ENCODE data around the gene ZNF593OS. TPM values are rescaled to one million over a fixed set of nuclear protein-coding genes. Genes with fewer than 3 reads are reported as not detected.

ZNF593OS gene
- total and polyA plus RNA-seq, 10 of the 15 experiments (the other 5 are each of a cell fraction or from before 2014, with no cell fraction given): 0.16 to 1.7 (median 0.59) TPM; not detected in 6

- FAIRE-seq (no peak), DNase-seq (ENCODE audit: low read depth, low spot score) (no peak), ATAC-seq (no peak)
- BruUV-seq (replicated peaks): no TSS peak
- no peak overlapping the region for H3K4me2 ChIP-seq (ENCODE audit: control insufficient read depth, insufficient read depth)
- ChIA-PET CTCF (interaction anchor here (1.7 to 2.0 kb wide), 2 partner anchors 11 to 122 kb away, joined by 4 to 7 read pairs; partner anchors contain the start of genes C1orf232 and ZNF593), RAD21 (ENCODE audit: unreplicated experiment) (interaction anchor here (0.8 kb wide), 1 partner anchor 76 kb away, joined by 3 read pairs; the partner anchor contains the start of gene CEP85), POLR2A (no interaction called here), SMC1A (ENCODE audit: uncharacterized antibody, unreplicated experiment) (no interaction called here)
- peaks cover 5 to 19% of the 10 kb centered on the region in 2 experiments for H3K27me3 ChIP-seq (replicated peaks in 1 of 2; ENCODE audit: control insufficient read depth in 2 of 2, insufficient read depth in 2 of 2, low read length in 1 of 2)
- no peak overlapping the region for H3K4me3 ChIP-seq
- no peak overlapping the region for H2AFZ ChIP-seq (ENCODE audit: control insufficient read depth, low read depth, low read length)
- no peaks in the 10 kb centered on the region for H3K36me3 ChIP-seq (ENCODE audit: control insufficient read depth in 2 of 2, insufficient read depth in 2 of 2, low read length in 1 of 2)
- H3K9me3 ChIP-seq (replicated peaks; ENCODE audit: control insufficient read depth, insufficient read depth, low read length): no peaks in the 10 kb centered on the region
- in situ Hi-C loops (cut with MboI) (no loop called here), intact Hi-C loops (cut with micrococcal nuclease; ENCODE audit: unreplicated experiment) (no loop called here)
- H3K4me1 ChIP-seq (ENCODE audit: control insufficient read depth, insufficient read depth, low read length): no peaks in the 10 kb centered on the region
- 39% methylated on average over 5 of the region's 5 CpGs for WGBS (ENCODE audit: insufficient coverage, insufficient replicate concordance, low lambda C conversion rate, missing lambda C conversion rate)
- no peak overlapping the region for H3K9ac ChIP-seq (ENCODE audit: control insufficient read depth, insufficient read depth, low read length)
- no peak overlapping the region for H3K27ac ChIP-seq (ENCODE audit: control insufficient read depth, insufficient read depth)
- no peaks in the 10 kb centered on the region for H4K20me1 ChIP-seq (ENCODE audit: control insufficient read depth, insufficient read depth)
- no peaks in the 10 kb centered on the region for H3K79me2 ChIP-seq (ENCODE audit: control insufficient read depth, insufficient read depth, low read length)
- no peak for TF ChIP-seq RUNX3 (IDR thresholded peaks at IDR 0.05; ENCODE audit: low read length)
- no peak for TF ChIP-seq CHD2 (IDR thresholded peaks at IDR 0.05; ENCODE audit: borderline replicate concordance, low read depth, low read length)
- TF ChIP-seq CBX3 (IDR thresholded peaks at IDR 0.05; ENCODE audit: borderline replicate concordance, low read depth): no peak
- TF ChIP-seq CTCF (IDR thresholded peaks at IDR 0.05 in 2 of 3, conservative IDR thresholded peaks at IDR 0.05 in 1 of 3; ENCODE audit: control insufficient read depth in 2 of 3, extremely low read depth in 1 of 3, insufficient read depth in 1 of 3, low read depth in 3 of 3, low read length in 3 of 3): no peak
- TF ChIP-seq, protein P1, sequence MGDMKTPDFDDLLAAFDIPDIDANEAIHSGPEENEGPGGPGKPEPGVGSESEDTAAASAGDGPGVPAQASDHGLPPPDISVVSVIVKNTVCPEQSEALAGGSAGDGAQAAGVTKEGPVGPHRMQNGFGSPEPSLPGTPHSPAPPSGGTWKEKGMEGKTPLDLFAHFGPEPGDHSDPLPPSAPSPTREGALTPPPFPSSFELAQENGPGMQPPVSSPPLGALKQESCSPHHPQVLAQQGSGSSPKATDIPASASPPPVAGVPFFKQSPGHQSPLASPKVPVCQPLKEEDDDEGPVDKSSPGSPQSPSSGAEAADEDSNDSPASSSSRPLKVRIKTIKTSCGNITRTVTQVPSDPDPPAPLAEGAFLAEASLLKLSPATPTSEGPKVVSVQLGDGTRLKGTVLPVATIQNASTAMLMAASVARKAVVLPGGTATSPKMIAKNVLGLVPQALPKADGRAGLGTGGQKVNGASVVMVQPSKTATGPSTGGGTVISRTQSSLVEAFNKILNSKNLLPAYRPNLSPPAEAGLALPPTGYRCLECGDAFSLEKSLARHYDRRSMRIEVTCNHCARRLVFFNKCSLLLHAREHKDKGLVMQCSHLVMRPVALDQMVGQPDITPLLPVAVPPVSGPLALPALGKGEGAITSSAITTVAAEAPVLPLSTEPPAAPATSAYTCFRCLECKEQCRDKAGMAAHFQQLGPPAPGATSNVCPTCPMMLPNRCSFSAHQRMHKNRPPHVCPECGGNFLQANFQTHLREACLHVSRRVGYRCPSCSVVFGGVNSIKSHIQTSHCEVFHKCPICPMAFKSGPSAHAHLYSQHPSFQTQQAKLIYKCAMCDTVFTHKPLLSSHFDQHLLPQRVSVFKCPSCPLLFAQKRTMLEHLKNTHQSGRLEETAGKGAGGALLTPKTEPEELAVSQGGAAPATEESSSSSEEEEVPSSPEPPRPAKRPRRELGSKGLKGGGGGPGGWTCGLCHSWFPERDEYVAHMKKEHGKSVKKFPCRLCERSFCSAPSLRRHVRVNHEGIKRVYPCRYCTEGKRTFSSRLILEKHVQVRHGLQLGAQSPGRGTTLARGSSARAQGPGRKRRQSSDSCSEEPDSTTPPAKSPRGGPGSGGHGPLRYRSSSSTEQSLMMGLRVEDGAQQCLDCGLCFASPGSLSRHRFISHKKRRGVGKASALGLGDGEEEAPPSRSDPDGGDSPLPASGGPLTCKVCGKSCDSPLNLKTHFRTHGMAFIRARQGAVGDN (IDR thresholded peaks at IDR 0.05): no peak
- TF ChIP-seq, protein P2, sequence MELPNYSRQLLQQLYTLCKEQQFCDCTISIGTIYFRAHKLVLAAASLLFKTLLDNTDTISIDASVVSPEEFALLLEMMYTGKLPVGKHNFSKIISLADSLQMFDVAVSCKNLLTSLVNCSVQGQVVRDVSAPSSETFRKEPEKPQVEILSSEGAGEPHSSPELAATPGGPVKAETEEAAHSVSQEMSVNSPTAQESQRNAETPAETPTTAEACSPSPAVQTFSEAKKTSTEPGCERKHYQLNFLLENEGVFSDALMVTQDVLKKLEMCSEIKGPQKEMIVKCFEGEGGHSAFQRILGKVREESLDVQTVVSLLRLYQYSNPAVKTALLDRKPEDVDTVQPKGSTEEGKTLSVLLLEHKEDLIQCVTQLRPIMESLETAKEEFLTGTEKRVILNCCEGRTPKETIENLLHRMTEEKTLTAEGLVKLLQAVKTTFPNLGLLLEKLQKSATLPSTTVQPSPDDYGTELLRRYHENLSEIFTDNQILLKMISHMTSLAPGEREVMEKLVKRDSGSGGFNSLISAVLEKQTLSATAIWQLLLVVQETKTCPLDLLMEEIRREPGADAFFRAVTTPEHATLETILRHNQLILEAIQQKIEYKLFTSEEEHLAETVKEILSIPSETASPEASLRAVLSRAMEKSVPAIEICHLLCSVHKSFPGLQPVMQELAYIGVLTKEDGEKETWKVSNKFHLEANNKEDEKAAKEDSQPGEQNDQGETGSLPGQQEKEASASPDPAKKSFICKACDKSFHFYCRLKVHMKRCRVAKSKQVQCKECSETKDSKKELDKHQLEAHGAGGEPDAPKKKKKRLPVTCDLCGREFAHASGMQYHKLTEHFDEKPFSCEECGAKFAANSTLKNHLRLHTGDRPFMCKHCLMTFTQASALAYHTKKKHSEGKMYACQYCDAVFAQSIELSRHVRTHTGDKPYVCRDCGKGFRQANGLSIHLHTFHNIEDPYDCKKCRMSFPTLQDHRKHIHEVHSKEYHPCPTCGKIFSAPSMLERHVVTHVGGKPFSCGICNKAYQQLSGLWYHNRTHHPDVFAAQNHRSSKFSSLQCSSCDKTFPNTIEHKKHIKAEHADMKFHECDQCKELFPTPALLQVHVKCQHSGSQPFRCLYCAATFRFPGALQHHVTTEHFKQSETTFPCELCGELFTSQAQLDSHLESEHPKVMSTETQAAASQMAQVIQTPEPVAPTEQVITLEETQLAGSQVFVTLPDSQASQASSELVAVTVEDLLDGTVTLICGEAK (IDR thresholded peaks at IDR 0.05; ENCODE audit: borderline replicate concordance): no peak
- no peak for TF ChIP-seq FOXM1 (IDR thresholded peaks at IDR 0.05; ENCODE audit: low read depth, low read length)
- no peak for TF ChIP-seq CBX5 (IDR thresholded peaks at IDR 0.05; ENCODE audit: low read depth)
- no peak for TF ChIP-seq RB1 (IDR thresholded peaks at IDR 0.05; ENCODE audit: borderline replicate concordance)
- TF ChIP-seq, protein P3, sequence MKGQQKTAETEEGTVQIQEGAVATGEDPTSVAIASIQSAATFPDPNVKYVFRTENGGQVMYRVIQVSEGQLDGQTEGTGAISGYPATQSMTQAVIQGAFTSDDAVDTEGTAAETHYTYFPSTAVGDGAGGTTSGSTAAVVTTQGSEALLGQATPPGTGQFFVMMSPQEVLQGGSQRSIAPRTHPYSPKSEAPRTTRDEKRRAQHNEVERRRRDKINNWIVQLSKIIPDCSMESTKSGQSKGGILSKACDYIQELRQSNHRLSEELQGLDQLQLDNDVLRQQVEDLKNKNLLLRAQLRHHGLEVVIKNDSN (IDR thresholded peaks at IDR 0.05; ENCODE audit: borderline replicate concordance, extremely low read length, insufficient read depth, low read depth, low read length): no peak
Measured at GRCh38 chr1:26158271-26158907, 13.2 kb downstream of the ZNF593OS start.

Data from GM12878 (cell line).